Uterus (tissue), 2 donors: ENCODE results near the gene MCTS1.

ENCODE experiments used
- CTCF ChIP-seq, 4 experiments: fragments of 200-600 bp in 2 of 4; fragments of 450-650 bp in 2 of 4; sonication (generic) in 2 of 4; IDR thresholded peaks; one replicate each; pipeline ENCODE4 v1.5.1; 2016 to 2019; ENCODE audit warnings: antibody characterized with exemption in 4 of 4, mild to moderate bottlenecking in 2 of 4, moderate library complexity in 1 of 4
- POLR2A ChIP-seq, 2 donors: fragments of 450-650 bp; IDR thresholded peaks; one replicate each; pipeline ENCODE4 v1.6.1; 2016; ENCODE audit warnings: antibody characterized with exemption in 2 of 2, mild to moderate bottlenecking in 1 of 2, moderate library complexity in 1 of 2

- TF ChIP-seq CTCF (IDR thresholded peaks at IDR 0.05) = no peak
- no peak for TF ChIP-seq POLR2A (IDR thresholded peaks at IDR 0.05)
Observed at GRCh38 chrX:120625371-120625770, 21.5 kb downstream of the MCTS1 start.
